HAP-1 (cell line): ENCODE data around the gene RBM5.

Experiments
- DNase-seq, 2 experiments: peaks; one replicate each; pipeline ENCODE4 v3.0.0-alpha.2; 2016 to 2020; ENCODE audit warnings: low spot score in 2 of 2
- H3K27me3 ChIP-seq: fragments of 250-450 bp; sonication (Bioruptor Pico); 2 replicates; pipeline ENCODE4 v1.5.1; 2020; ENCODE audit warnings: low read depth, mild to moderate bottlenecking, moderate library complexity
- H3K36me3 ChIP-seq: fragments of 250-450 bp; sonication (Bioruptor Pico); replicated peaks from 2 replicates; pipeline ENCODE4 v1.5.1; 2020; ENCODE audit warnings: mild to moderate bottlenecking
- H3K4me1 ChIP-seq: fragments of 250-450 bp; sonication (Bioruptor Pico); 2 replicates; pipeline ENCODE4 v1.5.1; 2020; ENCODE audit warnings: mild to moderate bottlenecking
- H3K4me3 ChIP-seq: fragments of 250-450 bp; sonication (Bioruptor Pico); 2 replicates; pipeline ENCODE4 v1.5.1; 2020; ENCODE audit warnings: mild to moderate bottlenecking, moderate library complexity
- H3K9me3 ChIP-seq: fragments of 250-450 bp; sonication (Bioruptor Pico); 2 replicates; pipeline ENCODE4 v1.5.1; 2020; ENCODE audit warnings: mild to moderate bottlenecking, moderate library complexity
- in situ Hi-C: fragments of 300-500 bp; cut with MboI; formaldehyde crosslinking; loops from 3 replicates; pipeline ENCODE4 v1.14.3; 2020; ENCODE audit warnings: low sequenced_read_pairs, inconsistent platforms, mixed read lengths

The RBM5 gene

DNA sequence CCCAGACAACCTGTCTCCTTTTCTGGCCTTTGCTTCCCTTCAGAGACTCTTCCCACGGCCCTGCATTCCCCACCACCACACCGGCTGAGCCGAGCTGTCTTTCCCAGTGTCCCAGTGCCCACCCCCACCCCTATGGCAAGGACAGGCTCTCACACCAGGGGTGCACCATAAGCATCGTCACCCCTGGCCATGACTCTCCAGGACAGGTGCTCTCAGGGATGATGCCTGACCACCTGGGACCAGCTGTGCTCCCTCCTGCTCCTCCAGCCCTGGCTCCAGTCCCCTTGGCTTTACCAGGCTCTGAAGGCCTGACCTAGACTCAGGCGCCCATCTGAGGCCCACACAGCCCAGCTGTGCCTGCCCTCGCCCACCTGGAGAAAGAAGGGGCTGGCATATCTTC lies 48.8 kb downstream of the RBM5 start:
- Histone ChIP-seq H3K36me3 (no peaks in the 10 kb centered on the region), H3K4me3 (no peak overlapping the region), H3K4me1 (no peaks in the 10 kb centered on the region), H3K27me3 (peaks cover 3% of the 10 kb centered on the region; the same call in 1 of the 2 replicates), H3K9me3 (no peaks in the 10 kb centered on the region)
- no peak for DNase-seq
- in situ Hi-C loops = no loop called here

- in situ Hi-C loops = no loop called here
- Histone ChIP-seq H3K36me3 (no peaks in the 10 kb centered on the region), H3K4me3 (no peak overlapping the region), H3K9me3 (no peaks in the 10 kb centered on the region), H3K4me1 (no peaks in the 10 kb centered on the region), H3K27me3 (peaks cover 3% of the 10 kb centered on the region; the same call in 1 of the 2 replicates)
- no peak for DNase-seq
Observed at GRCh38 chr3:50138266-50139200, 49.8 kb downstream of the RBM5 start.

DNA sequence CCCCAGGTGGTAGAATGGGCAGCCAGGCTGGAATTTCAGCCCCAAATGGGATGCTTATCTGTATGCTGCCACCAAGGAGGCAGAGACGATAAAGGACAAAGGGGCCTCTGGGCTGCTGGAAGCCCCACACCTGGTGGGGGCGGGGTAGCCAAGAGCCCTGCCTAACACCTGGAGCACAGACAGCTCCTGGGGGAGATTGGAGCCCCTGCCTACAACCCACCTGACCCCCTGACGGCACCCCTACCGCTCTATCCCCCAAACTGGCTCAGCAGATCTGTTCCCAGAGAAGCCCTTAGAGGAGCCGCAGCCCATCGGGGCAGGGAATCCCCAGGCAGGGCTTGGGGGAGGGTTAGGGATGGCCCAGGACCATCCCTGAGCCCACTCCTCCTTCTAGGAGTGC lies 50.6 kb downstream of the RBM5 start:
- no peak overlapping the region for H3K4me3 ChIP-seq
- no peaks in the 10 kb centered on the region for H3K36me3 ChIP-seq
- no peaks in the 10 kb centered on the region for H3K4me1 ChIP-seq
- in situ Hi-C loops = no loop called here
- no peak for DNase-seq
- peaks cover 3% of the 10 kb centered on the region; the same call in 1 of the 2 replicates for H3K27me3 ChIP-seq
- no peaks in the 10 kb centered on the region for H3K9me3 ChIP-seq

DNA sequence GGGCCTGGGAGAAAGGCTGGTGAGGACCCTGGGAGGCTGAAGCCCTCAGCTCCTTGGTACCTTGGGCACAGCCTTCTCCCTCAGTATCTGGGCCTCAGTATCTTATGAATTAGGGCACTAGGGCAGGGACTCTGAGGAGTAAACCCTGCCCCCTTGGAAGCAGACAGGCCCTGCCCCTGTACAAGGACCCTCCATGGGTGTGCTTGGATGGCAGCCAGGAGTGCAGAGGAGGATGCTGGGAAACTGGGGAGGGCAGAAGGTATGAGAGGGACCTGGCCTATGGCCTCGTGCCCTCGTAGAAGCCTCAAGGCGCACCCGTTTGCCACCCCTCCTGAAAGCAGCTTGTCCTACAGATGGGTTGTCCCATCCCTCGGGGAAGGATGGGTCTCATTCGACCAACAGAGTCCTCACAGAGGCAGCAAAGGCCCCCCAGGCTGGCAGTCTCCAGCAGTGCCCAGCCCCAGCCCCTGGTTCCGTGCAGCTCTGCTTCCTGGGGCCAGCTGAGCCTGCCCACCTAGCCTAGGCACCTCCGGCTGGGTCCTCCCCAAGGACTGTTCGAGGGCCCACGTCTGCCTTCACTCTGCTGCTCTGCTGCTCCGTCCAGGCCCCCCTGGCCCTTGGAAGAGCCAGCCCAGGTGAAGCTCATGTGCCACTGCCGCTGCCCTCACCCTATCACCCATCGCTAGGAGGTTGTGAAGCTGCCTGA lies 51.2 kb downstream of the RBM5 start:
- Histone ChIP-seq H3K9me3 (no peaks in the 10 kb centered on the region), H3K36me3 (no peaks in the 10 kb centered on the region), H3K4me3 (no peak overlapping the region), H3K27me3 (peaks cover 3% of the 10 kb centered on the region; the same call in 1 of the 2 replicates), H3K4me1 (no peaks in the 10 kb centered on the region)
- no peak for DNase-seq
- in situ Hi-C loops = no loop called here

DNA sequence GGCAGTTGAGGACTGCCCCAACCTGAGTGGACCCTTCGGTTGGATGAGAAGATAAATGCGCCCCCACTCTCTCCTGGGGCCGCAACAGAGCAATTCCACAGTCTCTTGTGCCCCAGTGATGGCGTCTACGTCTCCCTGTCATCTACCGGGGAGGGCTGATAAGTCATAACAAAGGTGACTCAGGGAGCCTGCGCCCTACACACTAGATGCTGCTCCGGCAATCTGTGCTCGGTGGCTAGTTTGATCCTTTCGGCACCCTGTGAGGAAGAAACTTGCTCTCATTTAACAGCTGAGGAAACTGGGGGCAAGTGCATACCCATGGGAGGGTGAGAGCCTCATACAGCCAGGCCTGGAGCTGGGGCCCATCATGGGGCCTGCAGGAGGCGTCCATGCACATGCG lies 52.3 kb downstream of the RBM5 start:
- Histone ChIP-seq H3K9me3 (no peaks in the 10 kb centered on the region), H3K27me3 (peaks cover 3% of the 10 kb centered on the region; the same call in 1 of the 2 replicates), H3K36me3 (no peaks in the 10 kb centered on the region), H3K4me3 (no peak overlapping the region), H3K4me1 (no peaks in the 10 kb centered on the region)
- DNase-seq = no peak
- in situ Hi-C loops = no loop called here

DNA sequence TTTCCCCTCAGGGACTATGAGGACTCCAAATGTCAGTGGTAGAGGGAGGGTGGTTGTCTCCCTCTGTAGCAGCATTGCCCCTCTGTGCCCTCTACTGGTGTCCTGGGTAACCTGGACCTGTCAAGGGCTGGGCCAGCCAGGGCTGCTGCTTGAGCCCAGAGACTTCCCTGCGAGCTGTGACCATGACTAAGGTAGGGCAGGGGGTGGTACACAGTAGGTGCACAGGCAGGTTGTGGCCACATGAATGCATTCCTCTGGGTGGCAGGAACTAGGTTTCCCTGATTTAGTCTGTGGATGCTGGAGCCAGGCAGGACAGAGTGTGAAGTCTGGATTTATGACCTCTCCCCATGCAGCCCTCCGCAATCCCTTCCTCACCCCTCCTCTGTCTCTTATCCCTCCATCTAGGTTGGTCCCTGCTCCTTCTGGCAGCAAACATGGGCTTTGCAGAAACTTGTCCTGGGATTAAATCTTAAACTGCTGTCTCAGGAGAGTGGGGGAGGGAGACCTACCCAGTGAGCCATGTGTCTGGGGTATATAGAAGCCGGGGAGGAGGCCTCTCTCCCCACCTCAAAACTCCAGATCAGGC lies 57.7 kb downstream of the RBM5 start:
- H3K9me3 ChIP-seq = no peaks in the 10 kb centered on the region
- in situ Hi-C loops = no loop called here
- H3K4me1 ChIP-seq = no peaks in the 10 kb centered on the region
- H3K36me3 ChIP-seq = no peaks in the 10 kb centered on the region
- no peak for DNase-seq
- H3K4me3 ChIP-seq = no peak overlapping the region
- no peaks in the 10 kb centered on the region for H3K27me3 ChIP-seq

GRCh38 chr3:50147016-50147415 lies 58.3 kb downstream of the RBM5 start:
- no peaks in the 10 kb centered on the region for H3K27me3 ChIP-seq
- no peak for DNase-seq
- in situ Hi-C loops = no loop called here
- H3K36me3 ChIP-seq = no peaks in the 10 kb centered on the region
- H3K4me1 ChIP-seq = no peaks in the 10 kb centered on the region
- no peak overlapping the region for H3K4me3 ChIP-seq
- H3K9me3 ChIP-seq = no peaks in the 10 kb centered on the region

DNA sequence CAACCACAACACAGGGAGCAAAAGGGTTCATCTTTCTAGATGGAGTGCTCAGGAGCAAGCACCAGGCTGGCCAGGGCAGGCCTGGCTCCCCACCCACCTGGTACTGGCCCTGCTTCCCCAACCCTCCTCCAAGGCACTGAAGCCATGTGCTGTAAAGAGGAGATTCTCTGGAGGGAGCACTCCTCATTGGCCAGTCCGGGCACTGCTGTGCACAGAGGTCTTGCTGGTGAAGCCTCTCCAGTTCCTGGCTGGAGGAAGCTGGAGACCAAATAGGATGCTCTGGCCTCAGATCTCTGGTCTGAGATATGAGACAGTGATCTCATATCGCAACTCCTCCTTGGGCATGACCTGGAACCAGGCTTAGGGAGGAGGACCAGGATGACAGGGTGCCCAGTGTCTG lies 58.7 kb downstream of the RBM5 start:
- in situ Hi-C loops = no loop called here
- no peaks in the 10 kb centered on the region for H3K9me3 ChIP-seq
- H3K4me3 ChIP-seq = no peak overlapping the region
- no peaks in the 10 kb centered on the region for H3K27me3 ChIP-seq
- no peaks in the 10 kb centered on the region for H3K36me3 ChIP-seq
- no peaks in the 10 kb centered on the region for H3K4me1 ChIP-seq
- DNase-seq = no peak

GRCh38 chr3:50147861-50148260 lies 59.1 kb downstream of the RBM5 start:
- no peaks in the 10 kb centered on the region for H3K27me3 ChIP-seq
- no peak for DNase-seq
- no peaks in the 10 kb centered on the region for H3K9me3 ChIP-seq
- no peaks in the 10 kb centered on the region for H3K36me3 ChIP-seq
- in situ Hi-C loops = no loop called here
- no peaks in the 10 kb centered on the region for H3K4me1 ChIP-seq
- H3K4me3 ChIP-seq = no peak overlapping the region

GRCh38 chr3:50150404-50150750 lies 61.7 kb downstream of the RBM5 start:
- in situ Hi-C loops = no loop called here
- H3K9me3 ChIP-seq = no peaks in the 10 kb centered on the region
- DNase-seq = no peak
- H3K4me3 ChIP-seq = no peak overlapping the region
- no peaks in the 10 kb centered on the region for H3K4me1 ChIP-seq
- H3K36me3 ChIP-seq = no peaks in the 10 kb centered on the region
- peaks cover 3% of the 10 kb centered on the region; the same call in 1 of the 2 replicates for H3K27me3 ChIP-seq

DNA sequence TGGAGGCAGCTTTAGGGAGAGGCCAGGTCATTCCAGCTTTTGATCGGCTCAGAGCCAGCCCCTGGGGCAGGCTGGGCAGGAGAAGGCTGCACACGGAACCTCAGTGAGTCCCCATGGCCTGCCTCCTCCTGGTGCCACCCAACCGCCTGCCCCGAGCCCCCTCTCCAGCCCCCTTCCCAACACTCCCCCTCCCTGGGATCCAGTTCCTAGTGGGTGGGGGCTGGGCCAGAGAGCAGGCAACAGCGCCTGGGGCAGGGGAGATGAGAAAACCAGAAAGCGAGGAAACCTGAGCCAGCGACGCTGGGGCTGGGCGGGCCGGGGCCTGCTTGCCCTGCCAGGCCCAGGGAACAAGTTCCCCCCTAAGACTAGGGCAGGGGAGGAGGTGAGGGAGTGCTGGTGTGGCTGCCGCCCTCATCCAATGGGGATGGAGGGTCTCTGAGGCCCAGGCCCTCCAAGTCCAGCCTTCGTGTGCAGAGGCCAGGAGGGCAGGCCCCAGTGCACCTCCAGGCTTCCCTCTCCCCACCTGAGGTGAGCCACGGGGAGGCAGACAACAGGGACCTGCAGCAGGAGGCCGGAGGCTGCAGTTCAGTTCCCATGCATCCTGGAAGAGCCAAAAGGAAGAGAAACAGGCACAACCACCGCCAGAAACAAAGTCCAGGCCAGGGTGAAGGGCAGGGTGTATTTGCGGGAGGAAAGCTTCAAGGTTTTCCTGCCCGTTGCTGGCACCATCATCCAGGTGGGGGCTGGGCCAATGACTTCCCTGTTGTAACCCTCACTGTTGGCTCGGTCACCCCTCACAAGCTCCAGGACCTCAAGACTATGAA lies 62.4 kb downstream of the RBM5 start:
- H3K4me1 ChIP-seq = 0 out of 2 replicates have a peak, but pooled peaks cover 6% of the 10 kb centered on the region
- in situ Hi-C loops = no loop called here
- no peaks in the 10 kb centered on the region for H3K36me3 ChIP-seq
- H3K4me3 ChIP-seq = no peak overlapping the region
- no peak for DNase-seq
- H3K9me3 ChIP-seq = no peaks in the 10 kb centered on the region
- peaks cover 3% of the 10 kb centered on the region; the same call in 1 of the 2 replicates for H3K27me3 ChIP-seq

- peaks cover 8% of the 10 kb centered on the region; the same call in 1 of the 2 replicates for H3K4me1 ChIP-seq
- no peaks in the 10 kb centered on the region for H3K9me3 ChIP-seq
- DNase-seq = no peak
- no peak overlapping the region for H3K4me3 ChIP-seq
- in situ Hi-C loops = no loop called here
- H3K36me3 ChIP-seq = no peaks in the 10 kb centered on the region
- H3K27me3 ChIP-seq = peaks cover 3% of the 10 kb centered on the region; the same call in 1 of the 2 replicates
Observed at GRCh38 chr3:50151728-50152127, 63.0 kb downstream of the RBM5 start.

GRCh38 chr3:50153782-50154475 lies 65.2 kb downstream of the RBM5 start:
- H3K36me3 ChIP-seq = no peaks in the 10 kb centered on the region
- peaks cover 3% of the 10 kb centered on the region; the same call in 1 of the 2 replicates for H3K27me3 ChIP-seq
- H3K4me1 ChIP-seq = peaks cover 10% of the 10 kb centered on the region; the same call in 1 of the 2 replicates
- in situ Hi-C loops = no loop called here
- no peak for DNase-seq
- no peaks in the 10 kb centered on the region for H3K9me3 ChIP-seq
- peak overlapping the region; percentile 30 for H3K4me3 ChIP-seq
